ENCODE data around the gene GOLGA3.

GRCh38 chr12:132851465-132851864 is 22.8 kb upstream of the GOLGA3 start:
- TF ChIP-seq CTCF (IDR thresholded peaks at IDR 0.05) (no peak), POLR2A (IDR thresholded peaks at IDR 0.05) (no peak)
